Mesenchymal stem cell (in vitro differentiated cells and primary cell): ENCODE measurements around the gene IL17RE.
"Not testable (repeated sequence)": the region's sequence is repeated elsewhere in the genome, so short reads cannot be mapped to it uniquely, and the experiment has no call there.

Experiments used
- DNase-seq: peaks from one replicate; pipeline ENCODE4 v3.0.0-alpha.2; 2013
- H2AFZ ChIP-seq: one replicate; pipeline ENCODE4 v1.6.1; 2013; ENCODE audit warnings: low read depth, mild to moderate bottlenecking, control low read depth, inconsistent platforms, low read length, moderate library complexity
- H2AK5ac ChIP-seq: 2 replicates; pipeline ENCODE4 v1.6.1; 2013; ENCODE audit warnings: low read length, moderate library complexity, mild to moderate bottlenecking, inconsistent platforms; ENCODE audit not compliant: severe bottlenecking
- H2BK120ac ChIP-seq: one replicate; pipeline ENCODE4 v1.6.1; 2013; ENCODE audit warnings: low read depth, mild to moderate bottlenecking, inconsistent platforms, low read length, moderate library complexity
- H2BK12ac ChIP-seq, 2 experiments: one replicate each; pipeline ENCODE4 v1.6.1; 2013; ENCODE audit warnings: inconsistent platforms in 2 of 2, low read length in 2 of 2, mild to moderate bottlenecking in 2 of 2, moderate library complexity in 2 of 2, control low read depth in 1 of 2
- H2BK15ac ChIP-seq: one replicate; pipeline ENCODE4 v1.6.1; 2013; ENCODE audit warnings: mild to moderate bottlenecking, low read depth, inconsistent platforms; ENCODE audit not compliant: poor library complexity, severe bottlenecking
- H2BK5ac ChIP-seq: 2 replicates; pipeline ENCODE4 v1.6.1; 2013; ENCODE audit warnings: low read depth, mild to moderate bottlenecking, low read length, control low read depth, inconsistent platforms; ENCODE audit not compliant: poor library complexity, severe bottlenecking
- H3K14ac ChIP-seq, 2 experiments: one replicate each; pipeline ENCODE4 v1.6.1; 2013; ENCODE audit warnings: inconsistent platforms in 2 of 2, low read length in 2 of 2, control low read depth in 1 of 2, mild to moderate bottlenecking in 1 of 2, moderate library complexity in 1 of 2
- H3K18ac ChIP-seq, 2 experiments: one replicate each; pipeline ENCODE4 v1.6.1; 2013; ENCODE audit warnings: inconsistent platforms in 2 of 2, low read length in 2 of 2, control low read depth in 1 of 2, low read depth in 1 of 2, mild to moderate bottlenecking in 1 of 2
- H3K23ac ChIP-seq, 2 experiments: one replicate each; pipeline ENCODE4 v1.6.1; 2013; ENCODE audit warnings: inconsistent platforms in 2 of 2, low read length in 2 of 2, mild to moderate bottlenecking in 2 of 2, moderate library complexity in 2 of 2, control low read depth in 1 of 2
- H3K27ac ChIP-seq: 2 replicates; pipeline ENCODE4 v1.5.1; 2013; ENCODE audit warnings: mild to moderate bottlenecking, moderate library complexity, low read length, control low read depth, inconsistent platforms; ENCODE audit not compliant: poor library complexity, severe bottlenecking
- H3K27me3 ChIP-seq, 2 experiments: 2 replicates each; pipeline versions ENCODE4 v1.6.1 to v1.7.0; 2013; ENCODE audit warnings: low read length in 2 of 2, mild to moderate bottlenecking in 2 of 2, moderate library complexity in 2 of 2, control low read depth in 1 of 2, inconsistent platforms in 1 of 2; ENCODE audit not compliant: control insufficient read depth in 1 of 2, insufficient read depth in 1 of 2
- H3K36me3 ChIP-seq, 2 experiments: 2 replicates each; pipeline versions ENCODE4 v1.6.1 to v1.7.0; 2013; ENCODE audit warnings: low read length in 2 of 2, control low read depth in 1 of 2, inconsistent platforms in 1 of 2, low read depth in 1 of 2, mild to moderate bottlenecking in 1 of 2; ENCODE audit not compliant: insufficient read depth in 2 of 2, control insufficient read depth in 1 of 2
- H3K4ac ChIP-seq, 2 experiments: one replicate each; pipeline ENCODE4 v1.6.1; 2013; ENCODE audit warnings: inconsistent platforms in 2 of 2, low read length in 2 of 2, mild to moderate bottlenecking in 2 of 2, moderate library complexity in 2 of 2, control low read depth in 1 of 2, low read depth in 1 of 2
- H3K4me1 ChIP-seq: 2 replicates; pipeline ENCODE4 v1.6.1; 2013; ENCODE audit warnings: low read depth, low read length, control low read depth; ENCODE audit not compliant: control insufficient read depth, insufficient read depth
- H3K4me2 ChIP-seq: 2 replicates; pipeline ENCODE4 v1.6.1; 2013; ENCODE audit warnings: low read length, mild to moderate bottlenecking, inconsistent platforms; ENCODE audit not compliant: poor library complexity, severe bottlenecking
- H3K4me3 ChIP-seq, 2 experiments: 2 replicates each; pipeline versions ENCODE4 v1.5.1 to v1.7.0; 2013; ENCODE audit warnings: low read length in 2 of 2, mild to moderate bottlenecking in 2 of 2, control low read depth in 1 of 2, low read depth in 1 of 2; ENCODE audit not compliant: insufficient read depth in 1 of 2
- H3K79me1 ChIP-seq: replicated peaks from 2 replicates; pipeline ENCODE4 v1.6.1; 2013; ENCODE audit warnings: mild to moderate bottlenecking, control low read depth, low read length, inconsistent platforms; ENCODE audit not compliant: poor library complexity, severe bottlenecking
- H3K9ac ChIP-seq: 2 replicates; pipeline ENCODE4 v1.7.0; 2013; ENCODE audit warnings: mild to moderate bottlenecking, low read length, moderate library complexity
- H3K9me3 ChIP-seq: 2 replicates; pipeline ENCODE4 v1.7.0; 2013; ENCODE audit warnings: mild to moderate bottlenecking, low read length; ENCODE audit not compliant: control insufficient read depth
- H4K8ac ChIP-seq: one replicate; pipeline ENCODE4 v1.6.1; 2013; ENCODE audit warnings: inconsistent platforms, mild to moderate bottlenecking, low read length, moderate library complexity
- H4K91ac ChIP-seq: one replicate; pipeline ENCODE4 v1.6.1; 2013; ENCODE audit warnings: mild to moderate bottlenecking, low read length, inconsistent platforms
- WGBS: methylation state at CpG from one replicate; pipeline ENCODE4 v1.1.7; 2013; ENCODE audit warnings: mixed read lengths; 5-methylcytosine and 5-hydroxymethylcytosine counted together

The IL17RE gene

GRCh38 chr3:9935966-9936510 lies 33.4 kb downstream of the IL17RE start:
- H2BK120ac ChIP-seq, result no peak overlapping the region
- no peaks in the 10 kb centered on the region for H3K27me3 ChIP-seq
- H3K4me3 ChIP-seq, result no peak overlapping the region
- H2BK12ac ChIP-seq, result no peak overlapping the region
- H3K18ac ChIP-seq, result no peak overlapping the region
- H3K79me1 ChIP-seq, result peaks cover 26% of the 10 kb centered on the region
- H3K9me3 ChIP-seq, result no peaks in the 10 kb centered on the region
- H2AFZ ChIP-seq, result no peak overlapping the region
- H4K8ac ChIP-seq, result no peak overlapping the region
- no peak overlapping the region for H3K14ac ChIP-seq
- no peak overlapping the region for H4K91ac ChIP-seq
- H3K9ac ChIP-seq, result no peak overlapping the region
- WGBS, result 99% methylated on average over 4 of the region's 5 CpGs
- H3K27ac ChIP-seq, result no peak overlapping the region
- DNase-seq, result no peak
- no peak overlapping the region for H2BK5ac ChIP-seq
- H2AK5ac ChIP-seq, result no peak overlapping the region
- H3K4ac ChIP-seq, result no peak overlapping the region
- peaks cover 17 to 27% of the 10 kb centered on the region in 2 experiments for H3K36me3 ChIP-seq
- no peak overlapping the region for H3K23ac ChIP-seq
- no peak overlapping the region for H2BK15ac ChIP-seq
- peaks cover 26% of the 10 kb centered on the region for H3K4me1 ChIP-seq
- no peak overlapping the region for H3K4me2 ChIP-seq

GRCh38 chr3:9937486-9938238 lies 35.0 kb downstream of the IL17RE start:
- Histone ChIP-seq H3K9ac (no peak overlapping the region), H3K27me3 (no peaks in the 10 kb centered on the region), H3K23ac (no peak overlapping the region), H4K91ac (no peak overlapping the region), H2AK5ac (no peak overlapping the region), H4K8ac (no peak overlapping the region), H3K79me1 (peaks cover 26% of the 10 kb centered on the region), H3K14ac (no peak overlapping the region), H3K4me2 (no peak overlapping the region), H3K27ac (no peak overlapping the region), H3K4me3 (no peak overlapping the region), H3K36me3 (peaks cover 19 to 26% of the 10 kb centered on the region in 2 experiments), H2BK15ac (no peak overlapping the region), H3K4me1 (peaks cover 23% of the 10 kb centered on the region), H2BK12ac (no peak overlapping the region), H3K9me3 (no peaks in the 10 kb centered on the region), H3K4ac (no peak overlapping the region), H2BK5ac (no peak overlapping the region), H3K18ac (no peak overlapping the region), H2AFZ (no peak overlapping the region), H2BK120ac (no peak overlapping the region)
- no peak for DNase-seq
- WGBS, result over 99% methylated on average over 13 of the region's 13 CpGs

- Histone ChIP-seq H3K4me1 (peaks cover 18% of the 10 kb centered on the region), H2BK5ac (no peak overlapping the region), H3K9ac (no peak overlapping the region), H2BK120ac (no peak overlapping the region), H3K23ac (no peak overlapping the region), H3K9me3 (no peaks in the 10 kb centered on the region), H4K8ac (no peak overlapping the region), H2BK12ac (no peak overlapping the region), H4K91ac (no peak overlapping the region), H2BK15ac (no peak overlapping the region), H2AFZ (no peak overlapping the region), H2AK5ac (no peak overlapping the region), H3K4ac (no peak overlapping the region), H3K27ac (no peak overlapping the region), H3K4me3 (no peak overlapping the region), H3K27me3 (no peaks in the 10 kb centered on the region), H3K14ac (no peak overlapping the region), H3K79me1 (peaks cover 26% of the 10 kb centered on the region), H3K36me3 (peaks cover 29 to 35% of the 10 kb centered on the region in 2 experiments), H3K4me2 (no peak overlapping the region), H3K18ac (no peak overlapping the region)
- no CpG with 5 or more reads among the region's 2 CpGs for WGBS
- DNase-seq, result no peak
Observed at GRCh38 chr3:9938966-9939365, 36.3 kb downstream of the IL17RE start.

- H2BK15ac ChIP-seq, H2AK5ac ChIP-seq, H4K8ac ChIP-seq, H3K4ac ChIP-seq, H3K27me3 ChIP-seq, H2BK120ac ChIP-seq, H3K4me2 ChIP-seq, H2BK12ac ChIP-seq, H2BK5ac ChIP-seq, H3K18ac ChIP-seq, H3K27ac ChIP-seq, H2AFZ ChIP-seq, H3K23ac ChIP-seq, H3K14ac ChIP-seq, DNase-seq, H3K9ac ChIP-seq, H3K4me3 ChIP-seq, H4K91ac ChIP-seq, H3K9me3 ChIP-seq: not testable (repeated sequence)
- Histone ChIP-seq H3K36me3 (peaks cover 36 to 42% of the 10 kb centered on the region in 2 experiments), H3K4me1 (peaks cover 12% of the 10 kb centered on the region), H3K79me1 (peaks cover 20% of the 10 kb centered on the region)
- 96% methylated on average over 27 of the region's 32 CpGs for WGBS
Observed at GRCh38 chr3:9939906-9940305, 37.3 kb downstream of the IL17RE start.
